HG03097 (cell line): ENCODE data around the gene KAT6B.

ENCODE experiments used
- ATAC-seq: cut with Tn5 transposase; IDR thresholded peaks from one replicate; pipeline ENCODE4 v1.9.1; 2021; ENCODE audit not compliant: unreplicated experiment, low FRiP score

KAT6B gene

DNA sequence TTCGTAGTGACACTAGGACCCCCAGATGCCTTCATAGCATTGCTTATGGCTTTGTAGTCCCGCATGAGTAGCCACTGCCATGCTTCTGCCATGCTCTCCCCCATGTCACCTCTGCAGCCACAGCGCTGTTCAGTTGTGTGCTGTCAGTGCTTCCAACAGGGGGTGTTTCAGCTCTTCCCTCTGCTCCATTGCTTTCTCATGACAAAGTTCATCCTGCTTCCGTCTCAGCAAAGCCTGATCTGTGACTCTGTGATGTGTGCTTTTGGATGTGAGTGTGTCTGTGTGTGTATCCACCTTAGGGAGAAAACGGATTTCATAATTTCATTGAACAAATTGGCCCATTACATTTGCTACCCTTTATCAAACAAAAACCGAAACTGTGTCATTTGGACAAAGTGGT is 150.2 kb downstream of the KAT6B start:
- no peak for ATAC-seq

DNA sequence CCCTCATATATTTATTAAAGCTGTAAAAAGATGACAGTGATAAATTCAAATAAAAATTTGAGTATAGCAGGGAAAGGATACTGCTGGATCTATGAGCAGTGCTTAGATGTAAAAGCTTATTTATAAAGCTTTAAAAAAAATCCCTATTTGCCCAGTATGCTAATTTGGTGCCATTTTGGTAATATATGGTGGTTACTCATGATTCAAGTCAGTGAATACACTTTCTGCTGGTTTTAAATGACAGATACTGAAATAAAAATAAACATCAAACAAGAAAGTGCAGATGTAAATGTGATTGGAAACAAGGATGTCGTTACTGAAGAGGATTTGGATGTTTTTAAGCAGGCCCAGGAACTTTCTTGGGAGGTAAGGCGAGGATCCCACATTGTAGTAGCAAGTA is 150.7 kb downstream of the KAT6B start:
- ATAC-seq: no peak

DNA sequence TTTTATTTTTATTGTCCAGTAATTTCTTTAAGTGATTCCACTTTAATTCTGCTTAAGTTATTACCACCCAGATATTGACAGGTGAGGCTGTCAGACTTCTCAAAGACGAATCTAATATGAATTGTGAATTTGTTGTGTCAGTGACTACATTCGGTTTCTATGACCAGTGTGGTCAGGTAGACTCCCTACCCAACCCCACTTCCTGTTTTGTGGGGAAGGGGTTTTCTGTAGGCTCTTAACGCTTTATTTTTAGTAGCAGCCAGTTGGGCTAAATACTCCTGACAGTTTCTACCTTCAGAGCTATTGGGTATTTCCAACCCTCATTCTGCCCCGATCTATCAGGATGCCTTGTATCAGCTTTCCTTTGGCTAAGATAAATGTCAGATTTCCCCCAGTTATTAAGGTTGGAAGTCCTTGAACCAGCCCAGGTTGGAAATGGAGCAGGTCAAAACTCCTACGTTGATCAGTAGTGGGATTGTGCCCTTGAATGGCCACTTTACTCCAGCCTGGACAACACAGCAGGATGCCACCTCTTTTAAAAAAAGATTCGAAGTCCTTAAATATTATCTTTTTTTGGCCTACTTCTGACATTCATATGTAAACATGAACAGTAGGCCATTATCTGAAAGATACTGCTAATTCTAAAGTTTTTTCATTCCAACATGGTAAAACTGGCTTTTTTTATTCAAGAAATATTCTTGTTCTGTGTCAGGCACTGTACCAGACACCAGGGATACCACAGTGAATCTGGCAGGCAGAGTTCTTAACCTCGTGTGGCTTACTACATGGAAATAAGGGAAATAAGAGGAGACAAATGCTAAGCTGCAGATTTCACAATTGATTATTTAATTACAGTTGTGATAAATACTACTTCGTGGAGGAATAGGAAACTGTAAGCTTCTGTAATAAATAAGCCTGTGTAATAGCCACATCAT is 151.8 kb downstream of the KAT6B start:
- peak; percentile 75 for ATAC-seq

DNA sequence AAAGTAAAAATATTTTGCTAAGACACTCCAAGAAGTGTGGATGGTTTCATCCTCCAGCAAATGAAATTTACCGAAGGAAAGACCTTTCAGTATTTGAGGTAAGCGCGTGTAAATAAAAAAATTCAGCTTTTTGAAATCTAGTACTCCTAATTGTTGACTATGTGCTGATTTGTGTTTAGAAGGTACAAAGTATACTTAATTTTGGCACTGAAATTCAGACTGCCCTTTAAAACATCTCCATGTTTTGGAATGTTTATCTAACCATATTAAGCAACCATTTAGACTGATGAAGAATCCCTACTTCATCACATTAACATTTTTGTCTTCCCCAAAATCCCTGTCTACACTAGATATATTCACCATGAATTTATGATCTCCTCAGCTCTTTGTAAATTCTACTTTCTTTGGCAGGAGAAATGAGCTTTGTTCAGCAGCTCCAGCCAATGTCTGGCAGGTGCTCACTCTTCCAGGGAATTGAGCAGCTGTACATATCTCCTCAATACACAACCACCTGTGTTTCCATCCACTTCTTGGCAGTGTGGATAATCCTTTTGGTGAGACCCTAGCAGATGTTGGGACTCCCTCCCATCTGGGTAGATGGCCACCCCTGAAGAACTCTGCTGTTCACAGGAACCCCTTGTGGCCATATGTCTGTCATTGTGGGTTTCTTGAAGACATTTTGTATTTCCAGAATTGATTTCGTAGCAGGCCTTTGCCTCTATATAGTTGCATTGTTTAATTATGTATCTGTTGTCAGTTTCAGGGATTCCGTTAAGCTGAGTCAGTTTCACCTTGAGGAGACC is 155.6 kb downstream of the KAT6B start:
- ATAC-seq: no peak

DNA sequence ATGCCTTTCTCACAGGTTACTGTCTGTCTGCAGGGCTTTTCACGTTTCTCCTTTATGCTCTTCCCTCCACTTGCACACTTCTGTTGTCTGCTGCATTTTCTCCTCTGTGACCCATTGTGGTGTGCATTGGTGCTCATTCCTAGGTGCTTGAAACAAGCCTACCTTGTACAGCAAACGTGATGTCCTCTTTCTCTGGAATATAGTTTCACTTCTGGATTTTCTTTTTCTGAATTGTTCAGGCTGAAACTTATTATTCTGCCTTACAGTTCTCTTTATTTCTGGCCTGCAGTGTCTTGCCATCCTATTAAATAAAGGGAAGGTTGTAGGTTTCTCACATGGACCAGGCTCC is 156.2 kb downstream of the KAT6B start:
- no peak for ATAC-seq

DNA sequence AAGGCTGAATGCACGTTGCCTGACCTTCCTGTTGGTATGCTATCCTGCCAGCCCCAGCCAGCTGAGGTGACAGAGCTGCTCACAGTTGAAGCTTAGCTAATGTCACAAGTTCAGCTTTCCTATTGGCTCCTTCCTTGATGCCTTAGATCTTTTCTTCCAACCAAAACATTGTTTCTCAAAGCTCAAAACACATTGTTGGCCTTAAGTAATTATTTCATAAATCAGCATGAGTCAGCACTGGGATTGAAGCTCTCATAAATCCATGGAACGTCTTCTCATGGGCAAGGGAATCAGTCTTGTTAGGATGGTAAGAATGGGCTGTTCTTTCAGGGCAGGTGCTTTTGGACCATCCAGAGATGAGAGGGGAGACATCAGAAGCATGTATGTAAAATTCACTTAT is 157.0 kb downstream of the KAT6B start:
- no peak for ATAC-seq

DNA sequence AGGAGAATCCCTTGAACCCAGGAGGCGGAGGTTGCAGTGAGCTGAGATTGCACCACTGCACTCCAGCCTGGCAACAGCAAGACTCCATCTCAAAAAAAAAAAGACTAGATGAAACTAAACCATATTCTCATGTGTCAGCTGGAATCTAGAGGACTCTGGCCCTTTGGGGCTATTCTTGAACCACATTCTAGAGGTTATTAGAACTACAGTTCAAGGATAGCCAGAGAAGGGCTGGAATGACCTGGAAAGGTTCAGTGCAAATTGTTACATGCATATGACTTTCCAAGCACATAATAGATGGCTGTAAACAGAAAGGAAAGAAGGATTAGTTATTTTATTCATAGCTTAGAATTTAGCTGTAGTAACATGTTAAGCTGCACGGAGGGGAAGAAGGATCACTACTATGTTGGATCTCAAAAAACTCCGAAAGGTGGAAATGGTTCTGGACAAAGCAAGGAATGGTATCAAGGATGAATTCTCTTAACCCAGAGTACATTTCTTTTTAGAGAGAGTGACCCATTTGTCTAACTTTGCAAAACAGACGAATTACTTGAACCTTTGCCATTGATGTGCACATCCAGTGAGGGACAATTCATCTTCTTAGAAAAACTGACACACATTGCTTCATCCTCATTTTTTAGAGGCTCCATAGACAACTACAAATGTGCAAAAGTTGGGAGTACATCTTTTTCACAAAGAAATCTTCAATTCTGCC is 161.1 kb downstream of the KAT6B start:
- ATAC-seq: no peak

DNA sequence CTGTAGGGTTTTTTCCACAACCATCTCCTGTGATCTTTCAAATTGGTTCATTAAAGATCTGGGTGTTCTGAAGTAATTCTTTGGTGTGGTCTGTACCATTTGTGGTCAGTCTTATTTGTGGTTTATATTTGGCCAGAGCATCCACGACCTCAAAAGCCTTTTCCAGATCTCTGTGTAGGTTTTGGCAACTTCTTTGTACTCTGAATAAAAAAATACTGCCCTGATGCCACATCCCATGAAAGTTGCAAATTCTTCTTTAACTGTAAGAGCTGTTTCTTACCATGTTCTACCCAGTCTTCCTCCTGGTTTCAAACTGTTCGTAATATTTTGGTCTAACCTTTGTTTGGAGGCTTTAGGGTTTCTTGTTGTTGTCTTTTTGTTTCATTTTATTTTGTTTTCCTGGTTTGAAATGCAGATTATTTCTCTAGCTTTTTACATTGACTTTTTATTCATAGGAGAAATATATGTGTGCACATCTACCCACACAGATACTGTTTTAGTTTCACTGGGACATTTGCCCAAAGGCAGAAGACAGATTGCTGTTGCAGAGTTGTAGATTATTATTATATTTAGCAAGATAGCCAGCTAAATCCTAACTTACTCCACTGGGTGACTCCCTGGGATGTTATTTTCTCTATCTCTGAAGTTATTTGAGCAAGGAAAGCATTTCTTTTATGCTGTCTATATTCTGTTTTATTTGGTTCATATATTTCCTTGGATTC is 161.8 kb downstream of the KAT6B start:
- ATAC-seq: no peak

DNA sequence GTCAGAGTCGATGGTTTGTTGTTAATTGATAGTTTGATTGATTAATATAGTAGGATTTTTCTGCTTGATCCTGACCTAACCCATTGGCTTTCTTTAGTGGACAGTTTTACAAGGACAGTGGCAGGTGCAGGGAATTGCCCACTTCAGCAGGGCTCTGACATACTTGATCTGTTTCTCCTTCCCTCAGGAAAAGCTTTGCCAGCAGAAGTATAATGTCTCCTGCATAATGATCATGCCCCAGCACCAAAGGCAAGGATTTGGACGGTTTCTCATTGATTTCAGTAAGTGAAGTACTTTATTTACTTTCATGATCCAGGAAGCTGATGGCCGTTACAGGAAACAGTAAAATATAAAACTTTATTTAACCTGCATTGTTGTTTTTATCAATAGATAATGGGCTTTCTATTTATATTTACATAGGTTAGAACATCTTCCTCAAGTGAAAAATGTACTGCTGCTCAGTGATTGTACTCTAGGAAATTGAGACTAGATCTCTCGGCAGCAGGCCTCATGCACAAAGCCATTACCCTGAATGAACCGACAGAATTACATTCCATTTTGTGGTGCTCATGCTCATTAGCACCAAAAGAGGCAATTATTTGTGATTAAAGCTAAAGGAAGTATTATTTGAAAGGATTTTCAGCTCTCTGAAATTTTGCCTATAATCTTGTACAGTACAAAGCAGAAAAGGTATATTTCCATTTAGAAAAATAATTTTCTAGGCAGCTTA is 162.6 kb downstream of the KAT6B start:
- ATAC-seq: no peak

DNA sequence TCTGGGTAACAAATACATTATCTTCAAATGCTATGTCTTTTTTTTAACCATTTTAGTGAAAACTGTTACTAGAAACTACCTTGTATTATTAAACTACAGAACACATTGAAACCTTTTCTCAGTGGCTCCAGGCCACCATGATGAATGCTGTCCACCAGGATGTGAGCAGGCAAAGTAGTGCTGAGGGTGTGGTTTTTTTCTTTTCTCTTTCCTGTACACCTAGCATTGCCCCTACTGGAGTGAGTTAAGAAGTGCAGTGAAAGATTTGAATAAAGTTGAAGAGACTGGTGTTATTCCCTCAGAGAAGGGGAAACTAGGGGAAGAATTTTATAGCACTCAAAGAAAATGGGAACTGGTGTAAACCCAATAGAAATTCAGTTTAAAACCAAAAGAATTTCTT is 165.0 kb downstream of the KAT6B start:
- ATAC-seq: no peak

DNA sequence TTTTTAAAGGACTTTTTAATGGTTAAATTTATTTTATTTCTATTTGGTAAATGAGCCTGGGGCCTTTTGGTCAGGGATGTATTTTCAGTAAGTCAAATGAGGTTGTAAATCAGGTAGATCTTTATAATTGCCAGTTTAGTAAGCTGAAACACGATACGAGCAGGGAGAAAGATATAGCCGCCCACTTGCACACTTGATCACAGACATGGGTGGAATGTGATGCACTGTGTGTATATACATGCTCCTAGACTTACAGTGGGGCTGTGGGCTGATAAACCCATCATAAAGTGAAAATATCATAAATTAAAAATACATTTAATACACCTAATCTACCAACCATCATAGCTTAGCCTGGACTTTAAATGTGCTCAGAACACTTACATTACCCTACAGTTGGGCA is 165.7 kb downstream of the KAT6B start:
- ATAC-seq: no peak

DNA sequence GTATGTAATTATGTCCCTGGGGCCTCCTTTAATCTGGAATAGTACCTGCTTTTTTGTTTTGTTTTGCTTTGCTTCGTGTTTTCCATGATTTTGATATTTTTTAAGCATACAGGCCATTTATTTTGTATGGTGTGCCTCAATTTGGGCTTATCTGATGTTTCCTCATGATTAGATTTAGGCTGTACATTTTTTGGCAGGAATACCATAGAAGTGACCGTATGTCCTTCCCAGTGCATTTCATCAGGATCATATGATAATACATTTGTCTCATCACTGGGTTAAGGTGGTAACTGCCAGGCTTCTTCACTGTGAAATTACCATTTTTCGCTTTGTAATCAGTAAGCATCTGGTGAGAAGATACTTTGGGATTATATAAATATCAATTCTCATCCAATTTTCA is 167.2 kb downstream of the KAT6B start:
- no peak for ATAC-seq

DNA sequence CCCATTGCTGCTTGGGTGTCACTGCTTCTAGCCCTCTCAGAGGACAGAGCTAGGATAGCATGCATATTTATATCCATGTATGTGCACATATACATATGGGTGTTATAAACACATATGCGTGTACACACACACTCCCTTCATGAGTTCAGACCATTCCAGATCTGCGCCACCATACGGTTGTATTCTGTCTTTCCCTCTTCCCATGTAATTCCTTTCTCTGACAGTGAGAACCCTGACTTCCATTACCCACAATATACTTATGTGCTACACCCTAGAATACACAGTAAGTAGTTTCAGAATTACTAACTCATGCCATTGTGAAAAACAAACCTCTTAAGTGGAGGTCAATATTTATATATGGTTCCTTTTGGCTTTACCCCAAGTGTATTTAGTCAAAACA is 168.5 kb downstream of the KAT6B start:
- ATAC-seq: no peak

DNA sequence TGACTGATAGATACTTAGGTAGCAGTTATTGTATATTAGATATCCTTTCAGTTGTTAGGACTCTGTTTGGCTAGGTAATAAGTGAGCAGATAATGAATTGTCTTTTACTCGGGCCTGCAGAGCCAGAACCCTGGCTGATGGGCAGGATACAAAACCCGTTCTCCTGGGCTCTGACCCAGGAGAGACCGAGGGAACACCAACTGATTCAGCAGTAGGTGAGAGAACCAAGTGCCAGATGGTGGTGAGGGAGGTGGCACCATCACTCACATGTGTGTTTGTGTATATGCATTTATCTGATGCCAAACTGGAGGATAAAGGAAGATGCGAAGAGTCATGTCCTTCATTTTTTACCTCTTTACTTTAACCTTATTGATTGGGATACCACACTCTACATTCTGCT is 169.4 kb downstream of the KAT6B start:
- no peak for ATAC-seq

DNA sequence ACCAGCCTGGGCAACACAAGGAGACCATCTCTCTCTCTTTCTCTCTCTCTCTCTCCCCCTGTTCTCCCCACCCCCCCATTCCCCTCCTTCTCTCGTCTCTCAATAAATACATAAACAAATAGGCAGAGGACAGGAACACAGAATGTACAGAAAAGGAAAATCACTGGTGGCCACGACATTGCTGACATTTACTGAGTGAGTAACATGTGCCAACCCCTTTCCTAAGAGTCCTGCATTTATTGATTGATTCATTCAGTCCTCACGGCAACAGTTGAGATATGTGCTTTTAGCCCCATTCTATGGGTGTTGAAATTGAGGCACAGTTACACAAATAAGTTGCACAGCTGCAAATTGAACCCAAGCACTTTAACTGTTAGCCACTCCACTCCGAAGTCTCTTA is 170.8 kb downstream of the KAT6B start:
- no peak for ATAC-seq

DNA sequence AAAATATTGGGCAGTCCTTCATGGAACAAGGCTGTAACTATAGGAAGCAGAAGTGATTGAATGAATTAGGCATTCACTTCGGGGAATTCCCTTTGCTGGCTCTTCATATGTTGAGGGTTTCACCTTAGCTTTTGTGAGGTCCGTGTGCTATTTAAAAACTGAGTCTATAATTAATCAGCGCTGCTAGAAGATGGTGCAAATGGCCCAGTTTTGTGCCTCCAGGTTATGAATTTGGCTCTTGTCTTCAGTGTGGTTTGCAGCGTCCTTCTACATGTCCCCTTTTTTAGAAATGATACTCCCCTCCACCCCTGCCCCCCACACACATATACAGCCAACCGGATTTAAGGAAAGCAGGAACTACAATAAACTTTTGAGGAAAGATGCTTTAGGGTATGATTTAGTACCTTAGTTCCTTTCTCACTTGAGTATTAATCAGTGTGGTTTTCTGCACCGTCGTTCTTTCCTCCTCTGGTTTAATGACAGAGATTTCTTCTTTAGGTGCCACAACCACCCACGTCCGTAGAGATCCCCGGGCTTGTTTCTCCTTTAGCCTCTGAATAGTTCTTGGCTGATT is 174.4 kb downstream of the KAT6B start:
- peak; percentile 66 for ATAC-seq

DNA sequence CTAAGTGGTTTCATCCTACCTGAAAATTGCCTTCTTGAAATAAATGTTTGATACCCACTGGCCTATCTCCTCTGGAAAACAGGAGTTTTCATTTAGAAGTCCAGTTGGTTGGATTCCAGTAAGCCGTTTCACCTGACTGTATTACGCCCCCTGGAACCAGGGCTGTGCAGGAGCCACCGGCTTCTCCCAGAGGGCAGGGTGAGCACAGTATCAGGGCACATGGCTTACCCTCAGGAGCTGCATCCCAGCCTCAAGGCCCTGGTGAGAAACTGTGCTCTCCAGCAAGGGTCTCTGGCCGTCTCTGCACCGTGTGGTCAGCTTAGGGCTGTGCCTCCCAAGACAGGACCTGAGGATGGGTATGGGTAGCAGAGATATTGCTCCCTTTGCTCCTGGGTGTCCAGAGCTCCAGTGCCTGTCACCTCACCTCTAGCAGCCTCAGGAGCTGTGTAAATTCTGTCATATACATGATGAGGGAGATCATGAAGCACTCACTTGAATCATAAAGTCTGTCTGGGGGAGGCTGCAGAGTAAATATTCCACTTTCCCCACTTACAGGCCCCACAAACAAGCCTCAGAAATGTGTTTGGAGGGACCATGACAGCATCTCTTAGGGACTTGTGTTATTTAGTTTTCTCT is 175.4 kb downstream of the KAT6B start:
- no peak for ATAC-seq

DNA sequence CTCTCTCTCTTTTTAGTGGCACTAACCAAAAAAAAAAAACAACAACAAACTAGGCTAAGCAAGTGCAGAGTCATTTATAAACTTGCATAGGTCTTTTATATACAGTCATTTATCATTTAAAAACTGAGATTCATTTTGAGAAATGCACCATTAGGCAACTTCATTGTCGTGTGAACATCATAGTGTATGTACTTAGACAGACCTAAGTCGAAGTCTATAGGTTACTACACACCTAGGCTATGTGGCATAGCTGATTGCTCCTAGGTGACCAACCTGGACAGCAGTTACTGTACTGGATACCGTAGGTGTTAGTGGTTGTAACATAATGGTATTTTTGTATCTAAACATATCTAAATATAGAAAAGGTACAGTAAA is 175.9 kb downstream of the KAT6B start:
- no peak for ATAC-seq

DNA sequence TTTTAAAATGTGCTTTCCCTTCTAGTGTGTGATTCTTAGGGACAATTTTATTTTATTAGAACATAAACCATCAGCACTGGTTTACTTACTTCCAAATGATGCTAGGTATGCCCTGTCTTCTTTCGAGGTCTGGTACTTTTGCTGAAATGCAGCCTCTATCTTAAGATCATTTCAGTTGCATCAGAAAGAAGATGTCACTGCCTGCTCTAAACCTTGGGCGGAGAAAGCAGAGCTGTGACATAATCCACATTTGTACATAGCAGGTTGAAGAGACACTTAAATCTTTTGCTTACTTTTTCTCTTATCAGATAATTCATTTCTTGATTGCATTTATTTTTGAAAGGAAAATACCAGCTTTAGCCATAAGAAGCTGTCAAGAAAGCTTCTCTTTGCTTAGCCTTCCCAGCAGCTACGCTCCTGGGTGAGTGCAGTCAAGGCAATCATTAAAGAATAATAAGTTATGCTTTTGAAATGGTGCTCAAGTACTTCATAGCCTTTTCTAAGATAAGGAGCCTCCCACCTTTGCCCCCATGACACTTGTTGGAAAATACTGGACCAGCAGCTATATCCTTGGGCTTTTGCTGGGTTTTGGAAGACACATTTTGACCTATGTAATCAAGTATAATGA is 176.7 kb downstream of the KAT6B start:
- no peak for ATAC-seq
